Activated CD8-positive, alpha-beta memory T cell treated with anti-CD3 and anti-CD28 coated beads for 4 hours (primary cell): ENCODE measurements around the gene SYTL1.

Experiments
- DNase-seq, 2 donors: peaks; one replicate each; pipeline ENCODE4 v3.0.0-alpha.2; 2020; ENCODE audit warnings: low read depth in 2 of 2

The SYTL1 gene

DNA sequence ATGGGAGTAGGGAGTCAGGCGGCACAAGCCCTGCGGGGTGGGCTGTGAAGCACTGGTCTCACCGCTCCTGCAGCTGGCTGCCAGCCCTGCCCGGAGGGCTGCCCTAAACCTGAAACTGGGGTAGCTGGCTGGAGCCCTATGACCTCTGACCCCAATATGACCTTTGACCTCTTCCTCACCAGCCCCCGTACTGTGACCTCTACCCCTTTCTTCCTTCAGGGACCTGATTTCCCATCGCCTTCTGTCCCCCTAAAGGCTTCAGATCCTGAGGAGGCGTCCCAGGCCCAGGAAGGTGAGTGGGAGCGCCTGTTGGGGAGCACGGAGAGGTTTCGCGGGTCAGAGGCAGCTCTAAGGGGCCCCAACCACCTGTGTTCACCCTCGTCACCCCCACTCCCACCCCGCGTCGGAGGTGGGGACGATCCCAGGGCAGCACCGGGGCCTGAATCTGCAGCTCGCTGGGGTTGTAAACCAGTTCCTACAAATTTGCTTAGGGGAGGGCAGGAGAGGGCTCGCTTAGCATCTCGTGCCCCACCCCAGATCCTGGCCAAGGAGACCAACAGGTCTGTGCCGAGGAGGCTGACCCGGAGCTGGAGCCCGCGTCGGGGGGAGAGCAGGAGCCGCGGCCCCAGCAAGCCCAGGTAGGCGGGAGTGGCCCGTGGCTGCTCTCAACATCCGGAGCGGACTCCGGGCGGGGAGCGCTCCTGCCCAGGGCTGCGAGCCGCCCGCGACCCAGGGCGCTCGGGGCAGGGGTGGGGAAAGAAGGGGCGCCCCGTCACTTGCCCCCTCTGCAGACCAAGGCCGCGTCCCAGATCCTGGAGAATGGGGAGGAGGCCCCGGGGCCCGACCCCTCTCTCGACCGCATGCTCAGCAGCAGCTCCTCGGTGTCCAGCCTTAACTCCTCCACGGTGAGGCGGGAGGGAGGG, 7.3 kb downstream of the SYTL1 start:
- DNase-seq = no peak

DNA sequence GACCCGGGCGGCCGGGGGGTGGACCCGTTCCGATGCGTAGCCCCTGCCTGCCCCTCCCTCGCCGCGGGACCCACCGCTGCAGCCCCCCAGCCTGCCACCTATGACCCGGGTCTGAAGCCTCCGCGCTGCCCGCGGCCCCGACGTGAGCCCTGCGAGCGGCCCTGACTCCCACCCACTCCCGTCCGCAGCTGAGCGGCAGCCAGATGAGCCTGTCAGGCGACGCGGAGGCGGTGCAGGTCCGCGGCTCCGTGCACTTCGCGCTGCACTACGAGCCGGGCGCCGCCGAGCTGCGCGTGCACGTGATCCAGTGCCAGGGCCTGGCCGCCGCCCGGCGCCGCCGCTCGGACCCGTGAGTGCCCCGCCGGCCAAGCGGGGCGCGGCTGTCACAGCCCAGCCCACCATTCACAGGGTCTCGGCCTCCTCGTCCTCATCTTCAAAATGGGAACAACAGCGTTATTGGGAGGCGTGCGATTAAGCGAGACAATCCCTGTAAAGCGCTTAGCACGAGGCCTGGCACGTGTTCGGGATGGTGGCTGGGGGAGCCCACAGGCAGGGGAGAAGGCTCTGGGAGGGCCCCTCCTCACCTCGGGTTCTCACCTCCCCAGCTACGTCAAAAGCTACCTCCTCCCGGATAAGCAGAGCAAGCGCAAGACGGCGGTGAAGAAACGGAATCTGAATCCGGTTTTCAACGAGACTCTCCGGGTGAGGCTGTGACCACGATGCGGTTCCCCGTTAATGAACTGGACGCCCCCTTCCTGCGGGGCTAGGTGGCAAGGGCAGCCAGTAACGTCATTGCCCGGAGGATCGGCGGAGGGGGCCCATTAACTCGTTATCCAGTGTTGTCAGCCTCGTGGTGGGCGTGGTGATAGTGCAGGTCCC, 8.2 kb downstream of the SYTL1 start:
- DNase-seq = no peak

- no peak for DNase-seq
These were observed 9.1 kb downstream of the SYTL1 start for GRCh38 chr1:27350663-27351540.

- no peak for DNase-seq
These were observed 9.8 kb downstream of the SYTL1 start for GRCh38 chr1:27351541-27352107.

- DNase-seq = no peak
These were observed 11.3 kb downstream of the SYTL1 start for GRCh38 chr1:27353166-27353565.

DNA sequence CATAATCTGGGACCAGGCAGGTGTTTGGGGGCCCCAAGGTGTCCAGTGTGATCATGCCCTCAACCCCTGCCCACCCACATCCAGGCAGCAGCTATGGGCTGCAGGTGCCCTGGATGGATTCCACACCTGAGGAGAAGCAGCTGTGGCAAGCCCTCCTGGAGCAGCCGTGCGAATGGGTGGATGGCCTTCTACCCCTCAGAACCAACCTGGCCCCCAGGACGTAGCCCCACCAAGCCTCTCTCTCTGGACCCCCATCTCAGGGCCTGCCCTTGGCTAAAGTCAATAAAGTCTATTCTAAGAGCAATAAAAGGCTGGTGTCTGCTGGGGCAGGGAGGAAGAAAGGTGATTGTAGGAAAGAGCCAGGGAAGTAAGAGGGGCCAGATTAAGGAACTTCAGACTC, 11.8 kb downstream of the SYTL1 start:
- no peak for DNase-seq

DNA sequence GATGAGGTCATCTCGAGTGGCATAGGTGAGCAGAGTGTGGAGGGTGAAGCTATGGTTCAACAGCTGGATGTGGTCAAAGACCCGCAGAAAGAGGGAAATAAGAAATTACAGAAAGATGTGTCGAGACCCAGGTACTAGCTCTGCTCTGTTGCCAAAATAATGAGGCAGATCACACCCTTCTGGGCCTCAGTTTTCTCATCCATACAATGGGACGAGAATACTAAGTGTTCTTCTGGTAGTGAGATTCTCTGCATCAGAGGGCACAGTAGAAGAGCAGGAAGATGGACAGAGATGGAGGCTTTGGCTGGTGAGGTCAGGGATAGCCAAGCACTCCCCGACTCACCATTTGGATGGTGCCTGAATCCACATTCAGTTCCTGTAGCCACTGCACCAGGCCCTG, 13.9 kb downstream of the SYTL1 start:
- DNase-seq = no peak

DNA sequence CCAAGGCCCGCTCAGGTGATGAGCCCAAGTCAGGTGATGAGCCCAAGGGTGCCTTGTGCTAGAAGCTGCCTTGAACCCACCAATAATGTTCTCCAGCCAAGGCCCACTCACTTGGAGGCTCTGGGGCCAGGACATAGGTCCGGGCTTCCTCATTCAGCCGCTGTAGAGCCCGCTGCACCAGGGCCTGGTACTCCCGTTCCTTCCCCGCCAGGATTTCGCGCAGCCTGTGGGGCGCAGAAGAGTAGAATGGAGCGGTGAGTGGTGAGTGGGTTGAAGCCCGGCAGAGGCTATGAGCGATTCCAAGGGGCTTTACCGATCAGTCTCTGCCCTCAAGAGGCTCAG, 14.4 kb downstream of the SYTL1 start:
- no peak for DNase-seq

- no peak for DNase-seq
These were observed 14.9 kb downstream of the SYTL1 start for GRCh38 chr1:27356619-27357280.

GRCh38 chr1:27357281-27358037, 15.6 kb downstream of the SYTL1 start:
- DNase-seq = peak; percentile 59 to 61

DNA sequence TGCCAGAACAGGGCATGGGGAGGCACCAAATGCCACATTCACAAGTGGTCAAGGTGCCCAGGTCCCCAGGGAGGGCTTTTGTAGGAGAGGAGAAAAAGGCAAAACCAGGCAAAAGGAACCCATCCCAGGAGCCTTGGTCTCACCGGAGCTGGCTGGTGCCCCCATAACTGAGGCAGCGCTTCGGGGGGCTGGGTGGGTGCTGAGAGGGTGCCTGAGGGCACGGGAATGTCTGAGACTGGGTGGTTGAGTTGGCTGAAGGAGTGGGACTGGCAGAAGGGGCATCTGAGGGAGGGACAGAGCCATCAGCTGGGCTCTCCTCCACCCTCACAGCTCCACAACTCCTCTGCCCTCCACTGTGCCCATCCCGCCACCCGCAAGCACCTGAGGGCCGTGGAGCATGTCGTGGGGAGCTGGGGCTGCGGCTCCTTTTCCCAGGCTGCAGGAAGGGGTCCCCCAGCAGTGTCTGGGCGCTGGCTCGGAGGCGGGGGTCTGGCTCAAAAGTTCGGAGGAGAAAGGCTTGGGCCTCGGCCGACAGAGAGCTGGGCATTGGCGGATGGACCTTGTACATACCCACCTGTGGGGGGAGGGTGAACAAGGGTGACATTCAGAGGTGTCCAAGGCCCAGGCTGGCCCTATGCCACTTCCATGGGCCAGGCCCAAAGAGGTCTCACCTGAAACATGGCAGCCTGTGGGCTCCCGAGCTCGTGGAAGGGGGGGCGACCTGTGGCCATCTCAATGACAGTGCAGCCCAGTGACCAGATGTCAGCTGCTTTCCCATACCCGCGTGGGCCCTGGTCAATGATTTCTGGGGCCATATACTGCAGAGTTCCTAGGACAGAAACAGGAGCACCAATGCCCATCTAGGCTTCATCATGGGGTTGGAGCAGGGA, 16.5 kb downstream of the SYTL1 start:
- no peak for DNase-seq

GRCh38 chr1:27358928-27359313, 17.1 kb downstream of the SYTL1 start:
- no peak for DNase-seq

- no peak for DNase-seq
These were observed 18.0 kb downstream of the SYTL1 start for GRCh38 chr1:27359822-27360158.

GRCh38 chr1:27360159-27361043, 18.6 kb downstream of the SYTL1 start:
- DNase-seq = no peak

DNA sequence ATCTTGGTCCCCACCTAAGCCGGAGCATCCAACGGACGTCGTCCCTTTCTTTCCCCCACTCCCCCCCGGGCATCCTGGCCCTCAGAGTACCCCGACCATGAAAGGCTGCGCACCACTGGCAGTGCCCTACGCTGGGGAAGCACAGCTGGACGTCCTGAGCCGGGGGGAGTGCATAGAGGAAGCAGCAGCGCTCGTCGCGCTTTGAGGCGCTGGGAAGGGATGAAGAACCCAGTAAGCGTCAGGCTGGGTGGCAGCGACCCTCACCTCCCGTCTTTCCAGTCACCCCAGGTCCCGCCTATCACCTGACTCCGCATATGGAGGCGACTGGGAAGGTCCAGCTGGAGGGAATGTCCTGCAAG, 19.2 kb downstream of the SYTL1 start:
- no peak for DNase-seq

GRCh38 chr1:27361553-27361952, 19.7 kb downstream of the SYTL1 start:
- DNase-seq = no peak

DNA sequence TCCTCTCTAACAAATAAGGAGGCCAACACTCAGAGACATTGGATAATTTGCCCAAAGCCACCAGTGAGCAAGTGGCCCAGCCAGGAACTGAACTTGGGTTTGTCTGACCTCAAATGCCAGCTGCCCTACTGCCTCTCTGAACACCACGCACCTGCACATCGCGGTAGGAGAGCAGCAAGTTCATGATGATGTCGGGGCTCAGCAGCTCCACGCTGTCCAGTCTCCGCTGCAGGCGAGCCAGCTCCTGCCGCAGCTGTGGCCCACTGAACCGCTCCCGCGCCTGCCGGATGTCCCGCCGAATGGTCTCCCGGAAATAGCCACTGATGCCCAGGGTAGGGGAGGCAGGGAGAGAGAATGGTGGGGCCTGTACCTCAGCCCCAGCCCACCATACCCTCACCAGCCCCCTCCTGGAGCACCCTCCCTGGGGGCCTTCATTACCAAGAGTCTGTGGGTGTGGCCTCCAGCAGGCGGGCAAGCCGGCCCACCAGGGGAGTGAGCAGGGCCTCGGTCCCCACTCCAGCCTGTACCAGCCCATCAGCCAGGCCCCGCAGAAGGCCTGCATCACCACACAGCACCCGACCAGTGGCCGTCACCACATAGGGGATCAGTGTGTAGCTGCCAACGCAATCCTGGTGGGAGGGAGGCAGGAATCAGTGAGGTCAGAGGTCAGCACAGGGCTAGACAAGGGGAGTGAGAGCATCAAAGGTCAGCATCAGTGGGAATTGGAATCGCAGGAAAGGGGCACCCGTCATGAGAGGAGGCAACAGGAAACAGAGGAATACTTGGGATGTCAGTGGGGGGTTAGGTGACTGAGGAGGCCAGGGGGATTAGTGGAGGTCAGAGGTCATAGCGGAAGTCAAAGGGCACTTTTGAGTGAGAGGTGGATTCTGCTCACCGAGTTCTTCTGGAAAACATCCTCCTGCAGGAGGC, 22.2 kb downstream of the SYTL1 start:
- no peak for DNase-seq
